Kidney epithelial cell (primary cell): ENCODE data around the gene BTBD9. TPM values are rescaled to one million over a fixed set of nuclear protein-coding genes. Genes with fewer than 3 reads are reported as not detected.

Experiments
- DNase-seq: peaks from one replicate; pipeline ENCODE4 v3.0.0-alpha.2; 2010; ENCODE audit warnings: low read depth
- H3K27me3 ChIP-seq: 2 replicates; pipeline ENCODE4 v1.6.0; 2011; ENCODE audit warnings: low read length; ENCODE audit not compliant: control insufficient read depth, insufficient read depth
- H3K36me3 ChIP-seq: 2 replicates; pipeline ENCODE4 v1.5.1; 2011; ENCODE audit warnings: low read length; ENCODE audit not compliant: control insufficient read depth, insufficient read depth
- H3K4me3 ChIP-seq: 2 replicates; pipeline ENCODE4 v1.5.1; 2011; ENCODE audit warnings: low read depth, mild to moderate bottlenecking, control low read depth, low read length
- total RNA-seq: library from RNA; depleted of rRNA; stranded (reverse); fragments of >200 nt; gene quantifications from 2 replicates; pipeline ENCODE4 v1.2.3, GENCODE V29; 2015
- TF ChIP-seq, protein P1 (sequence below): IDR thresholded peaks from 2 replicates; pipeline ENCODE4 v1.5.1; 2011; ENCODE audit warnings: mild to moderate bottlenecking, moderate library complexity, low read length, control low read depth, inconsistent platforms; ENCODE audit not compliant: insufficient read depth, poor library complexity, severe bottlenecking

BTBD9 gene
- total RNA-seq, 1 donor from 2014 or later = 7.3 TPM

DNA sequence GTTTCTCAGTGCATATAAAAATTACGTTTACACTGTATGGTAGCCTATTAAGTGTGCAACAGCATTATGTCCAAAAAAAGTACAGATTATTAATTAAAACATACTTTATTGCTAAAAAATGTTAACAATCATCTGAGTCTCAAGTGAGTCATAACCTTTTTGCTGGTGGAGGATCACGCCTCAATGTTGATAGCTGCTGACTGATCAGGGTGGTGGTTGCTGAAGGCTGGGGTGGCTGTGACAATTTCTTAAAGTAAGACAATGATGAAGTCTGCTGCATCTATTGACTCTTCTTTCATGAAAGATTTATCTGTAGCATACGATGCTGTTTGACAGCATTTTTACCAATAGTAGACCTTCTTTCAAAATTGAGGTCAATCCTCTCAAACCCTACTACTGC, 155.1 kb downstream of the BTBD9 start:
- no peak overlapping the region for H3K4me3 ChIP-seq
- no peaks in the 10 kb centered on the region for H3K27me3 ChIP-seq
- TF ChIP-seq, protein P1, sequence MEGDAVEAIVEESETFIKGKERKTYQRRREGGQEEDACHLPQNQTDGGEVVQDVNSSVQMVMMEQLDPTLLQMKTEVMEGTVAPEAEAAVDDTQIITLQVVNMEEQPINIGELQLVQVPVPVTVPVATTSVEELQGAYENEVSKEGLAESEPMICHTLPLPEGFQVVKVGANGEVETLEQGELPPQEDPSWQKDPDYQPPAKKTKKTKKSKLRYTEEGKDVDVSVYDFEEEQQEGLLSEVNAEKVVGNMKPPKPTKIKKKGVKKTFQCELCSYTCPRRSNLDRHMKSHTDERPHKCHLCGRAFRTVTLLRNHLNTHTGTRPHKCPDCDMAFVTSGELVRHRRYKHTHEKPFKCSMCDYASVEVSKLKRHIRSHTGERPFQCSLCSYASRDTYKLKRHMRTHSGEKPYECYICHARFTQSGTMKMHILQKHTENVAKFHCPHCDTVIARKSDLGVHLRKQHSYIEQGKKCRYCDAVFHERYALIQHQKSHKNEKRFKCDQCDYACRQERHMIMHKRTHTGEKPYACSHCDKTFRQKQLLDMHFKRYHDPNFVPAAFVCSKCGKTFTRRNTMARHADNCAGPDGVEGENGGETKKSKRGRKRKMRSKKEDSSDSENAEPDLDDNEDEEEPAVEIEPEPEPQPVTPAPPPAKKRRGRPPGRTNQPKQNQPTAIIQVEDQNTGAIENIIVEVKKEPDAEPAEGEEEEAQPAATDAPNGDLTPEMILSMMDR = no peak
- H3K36me3 ChIP-seq = no peaks in the 10 kb centered on the region
- DNase-seq = no peak

DNA sequence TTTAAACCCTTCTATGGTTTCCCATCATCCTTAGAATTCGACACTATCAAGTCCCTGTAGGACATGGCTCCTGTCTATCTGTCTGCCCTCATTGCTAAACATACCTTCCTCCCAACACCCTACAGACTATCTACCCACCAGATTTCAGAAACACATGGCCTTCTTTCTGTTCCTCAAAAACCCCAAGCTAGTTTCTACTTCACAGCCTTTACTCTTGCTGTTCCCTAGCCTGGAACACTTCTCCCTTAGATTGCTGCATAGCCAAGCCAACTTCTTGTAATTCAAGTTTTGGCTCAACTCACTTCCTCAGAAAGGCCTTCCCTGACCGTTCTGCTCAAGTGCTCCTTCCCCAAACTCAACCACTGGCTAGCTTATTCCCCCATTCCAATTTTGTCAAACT, 156.2 kb downstream of the BTBD9 start:
- H3K27me3 ChIP-seq = no peaks in the 10 kb centered on the region
- no peak overlapping the region for H3K4me3 ChIP-seq
- no peaks in the 10 kb centered on the region for H3K36me3 ChIP-seq
- no peak for DNase-seq
- TF ChIP-seq, protein P1 = no peak

DNA sequence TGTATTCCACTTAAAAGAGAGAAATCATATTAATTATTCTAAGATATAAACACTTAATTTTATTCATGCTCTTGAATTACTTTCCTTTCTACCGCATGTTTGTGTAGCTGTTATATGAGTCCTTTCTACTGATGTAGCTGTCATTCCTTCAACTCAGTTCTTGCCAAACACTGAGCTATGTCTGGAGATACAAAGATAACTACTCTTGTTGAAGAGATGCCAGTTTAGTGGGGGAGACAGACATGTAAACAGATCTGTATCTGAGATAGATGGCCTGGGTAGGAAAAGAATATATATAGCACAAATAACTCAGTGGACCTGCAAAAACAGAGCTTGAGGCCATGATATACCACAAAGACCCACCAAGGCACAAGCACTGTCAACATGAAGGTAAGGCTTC, 157.3 kb downstream of the BTBD9 start:
- H3K4me3 ChIP-seq = no peak overlapping the region
- DNase-seq = no peak
- H3K27me3 ChIP-seq = no peaks in the 10 kb centered on the region
- no peaks in the 10 kb centered on the region for H3K36me3 ChIP-seq
- TF ChIP-seq, protein P1 = no peak

DNA sequence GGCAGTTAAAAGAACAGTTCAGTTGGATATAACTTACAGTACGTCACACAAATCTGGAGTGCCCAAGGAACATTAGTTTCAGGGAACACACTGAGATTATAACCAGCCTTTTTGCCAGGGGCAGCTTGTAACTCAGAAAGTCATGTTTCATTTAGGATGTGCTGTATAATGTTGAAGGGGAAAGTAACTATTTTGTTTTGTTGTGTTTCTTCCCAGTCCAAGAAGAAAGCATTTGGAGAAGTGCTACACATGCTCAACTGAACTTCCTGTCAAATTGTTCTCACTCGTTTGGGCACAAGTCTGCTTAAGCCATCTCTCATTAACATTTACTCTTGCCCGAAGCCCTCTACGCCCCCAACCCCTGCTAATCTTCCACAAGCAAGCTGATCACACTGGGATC, 157.9 kb downstream of the BTBD9 start:
- no peaks in the 10 kb centered on the region for H3K27me3 ChIP-seq
- TF ChIP-seq, protein P1 = no peak

DNA sequence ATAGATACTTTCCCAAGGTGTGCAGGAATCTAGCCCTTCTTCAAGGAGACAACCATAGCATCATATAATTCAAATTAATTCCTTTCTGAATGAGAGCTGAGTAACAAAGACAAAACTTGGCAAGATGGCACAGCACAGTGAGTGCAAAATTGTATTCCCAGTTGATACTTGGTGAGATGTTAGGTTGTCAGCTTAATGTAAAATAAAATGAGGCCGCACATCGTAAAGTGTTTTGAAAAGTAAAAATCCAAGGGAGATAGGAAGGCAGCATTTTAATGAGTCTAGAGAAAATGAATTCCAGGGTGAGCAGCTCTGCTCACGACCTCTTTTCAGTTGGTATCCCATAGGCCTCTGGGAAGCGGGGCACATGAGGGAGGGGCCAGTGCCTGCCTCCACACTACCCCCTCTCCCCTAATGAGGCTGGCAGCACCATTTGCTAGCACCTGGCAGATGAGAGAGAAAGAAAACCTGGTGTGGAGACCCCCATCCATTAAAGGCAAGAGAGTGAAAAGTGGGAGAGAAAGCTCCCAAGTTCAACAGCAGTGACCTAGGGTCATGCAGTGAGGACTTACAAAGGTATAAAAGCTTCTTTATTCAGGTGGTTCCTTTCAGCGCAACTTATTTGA, 158.4 kb downstream of the BTBD9 start:
- DNase-seq = no peak
- Histone ChIP-seq H3K36me3 (no peaks in the 10 kb centered on the region), H3K27me3 (no peaks in the 10 kb centered on the region), H3K4me3 (no peak overlapping the region)
- TF ChIP-seq, protein P1 = no peak

More for the DNA sequence above, 157.9 kb downstream of the BTBD9 start:
- Histone ChIP-seq H3K36me3 (no peaks in the 10 kb centered on the region), H3K4me3 (no peak overlapping the region)
- no peak for DNase-seq

DNA sequence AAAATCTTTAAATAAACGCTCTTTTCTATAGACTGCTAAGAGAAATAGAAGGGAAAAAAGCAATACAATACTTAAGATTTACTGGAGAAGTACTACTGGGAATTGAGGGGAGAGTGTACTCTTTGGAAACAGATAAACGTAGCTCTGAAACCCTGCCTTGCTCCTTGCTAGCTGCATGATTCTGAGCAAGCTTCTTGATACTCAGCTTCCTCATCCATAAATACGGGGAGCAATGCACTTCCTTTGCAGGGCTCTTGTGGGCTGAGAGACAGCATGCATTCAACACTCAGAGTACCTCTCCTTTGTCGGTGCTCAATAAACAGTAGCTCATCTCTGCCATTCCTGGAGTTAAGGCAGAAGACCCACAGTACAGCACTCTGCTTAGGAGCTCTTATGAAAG, 159.7 kb downstream of the BTBD9 start:
- H3K27me3 ChIP-seq = no peaks in the 10 kb centered on the region
- TF ChIP-seq, protein P1 = no peak
- no peaks in the 10 kb centered on the region for H3K36me3 ChIP-seq
- H3K4me3 ChIP-seq = no peak overlapping the region
- no peak for DNase-seq
